SK-N-SH (cell line): ENCODE results near the gene PSD. TPM values are rescaled to one million over a fixed set of nuclear protein-coding genes. Genes with fewer than 3 reads are reported as not detected.

Source experiments
- CTCF ChIA-PET: fragments of 300-600, 350-600 bp; formaldehyde crosslinking; extraction: SDS; loops from one replicate; lab custom pipeline; 2021; lab: Yijun Ruan, JAX
- POLR2A ChIA-PET: fragments of 350-600 bp; sonication (Branson Sonifier 250); formaldehyde crosslinking; extraction: SDS; loops from one replicate; lab custom pipeline; 2020; ENCODE audit warnings: antibody characterized with exemption, inconsistent platforms; lab: Yijun Ruan, JAX
- DNase-seq: peaks from one replicate; pipeline ENCODE4 v3.0.0; 2012
- H2AFZ ChIP-seq: fragments of 200-600 bp; sonication (generic); 2 replicates; pipeline ENCODE4 v1.8.1; 2016; ENCODE audit warnings: antibody characterized with exemption, mild to moderate bottlenecking, low read depth
- H3F3A ChIP-seq: fragments of 200-600 bp; sonication (generic); replicated peaks from 2 replicates; pipeline ENCODE3; 2016; ENCODE audit warnings: antibody characterized with exemption, mild to moderate bottlenecking; ENCODE audit not compliant: insufficient read depth
- H3K27ac ChIP-seq, 2 experiments: fragments of 200-500 bp in 1 of 2; fragments of 200-600 bp in 1 of 2; sonication (Bioruptor generic) in 1 of 2; sonication (generic), shearing (Covaris generic) in 1 of 2; 2 replicates each; pipeline versions ENCODE4 v1.5.1 to v1.6.1; 2014 to 2016; ENCODE audit warnings: low read depth in 2 of 2, inconsistent platforms in 1 of 2, low read length in 1 of 2, mild to moderate bottlenecking in 1 of 2, mixed read lengths in 1 of 2
- H3K27me3 ChIP-seq: fragments of 200-600 bp; sonication (generic), shearing (Covaris generic); 2 replicates; pipeline ENCODE4 v1.6.1; 2016; ENCODE audit warnings: mixed run types; ENCODE audit not compliant: insufficient read depth
- H3K36me3 ChIP-seq, 2 experiments: fragments of 200-500 bp in 1 of 2; fragments of 200-600 bp in 1 of 2; sonication (Bioruptor generic) in 1 of 2; sonication (generic) in 1 of 2; replicated peaks in 1 of 2; 2 replicates each; pipeline versions ENCODE3 to v1.5.1; 2014 to 2016; ENCODE audit warnings: low read length in 1 of 2, mild to moderate bottlenecking in 1 of 2; ENCODE audit not compliant: insufficient read depth in 2 of 2, control insufficient read depth in 1 of 2
- H3K4me1 ChIP-seq, 2 experiments: fragments of 200-500 bp in 1 of 2; fragments of 200-600 bp in 1 of 2; sonication (Bioruptor generic) in 1 of 2; sonication (generic), shearing (Covaris generic) in 1 of 2; 2 replicates each; pipeline versions ENCODE4 v1.5.1 to v1.6.1; 2014 to 2016; ENCODE audit warnings: low read depth in 1 of 2, low read length in 1 of 2, mixed run types in 1 of 2; ENCODE audit not compliant: insufficient read depth in 2 of 2, control insufficient read depth in 1 of 2
- H3K4me2 ChIP-seq: fragments of 200-600 bp; sonication (generic), shearing (Covaris generic); 2 replicates; pipeline ENCODE4 v1.6.1; 2017; ENCODE audit warnings: mixed run types
- H3K4me3 ChIP-seq, 2 experiments: fragments of 200-500 bp in 1 of 2; fragments of 200-600 bp in 1 of 2; sonication (Bioruptor generic) in 1 of 2; sonication (generic), shearing (Covaris generic) in 1 of 2; 2 replicates each; pipeline versions ENCODE4 v1.5.1 to v1.8.1; 2014 to 2016; ENCODE audit warnings: low read depth in 2 of 2, inconsistent platforms in 1 of 2, low read length in 1 of 2, mild to moderate bottlenecking in 1 of 2, mixed read lengths in 1 of 2, moderate library complexity in 1 of 2
- H3K79me2 ChIP-seq: fragments of 200-600 bp; sonication (generic); 2 replicates; pipeline ENCODE4 v1.8.1; 2017; ENCODE audit warnings: mild to moderate bottlenecking; ENCODE audit not compliant: insufficient read depth
- H3K9ac ChIP-seq: fragments of 200-600 bp; sonication (generic); 2 replicates; pipeline ENCODE4 v1.6.1; 2017; ENCODE audit warnings: mixed run types
- H3K9me2 ChIP-seq: fragments of 200-600 bp; sonication (generic); 2 replicates; pipeline ENCODE4 v1.6.1; 2017; ENCODE audit warnings: mixed run types
- H3K9me3 ChIP-seq: fragments of 200-600 bp; sonication (generic); 2 replicates; pipeline ENCODE4 v1.6.1; 2017; ENCODE audit warnings: mixed run types, mild to moderate bottlenecking, moderate library complexity
- H4K20me1 ChIP-seq: fragments of 200-600 bp; sonication (generic); 2 replicates; pipeline ENCODE4 v1.6.1; 2017; ENCODE audit warnings: mild to moderate bottlenecking, mixed run types; ENCODE audit not compliant: insufficient read depth
- CHD2 ChIP-seq: fragments of 150-350 bp; IDR thresholded peaks from 2 replicates; pipeline ENCODE4 v1.6.1; 2018; ENCODE audit warnings: low read length; ENCODE audit not compliant: partially characterized antibody
- FOXJ3 ChIP-seq: sonication (generic); formaldehyde crosslinking; IDR thresholded peaks from 2 replicates; pipeline ENCODE4 v1.5.1; 2020; ENCODE audit warnings: mild to moderate bottlenecking, missing genetic modification reagents
- FOXM1 ChIP-seq: IDR thresholded peaks from 2 replicates; pipeline ENCODE4 v1.4.0; 2012; ENCODE audit warnings: low read depth, mild to moderate bottlenecking
- GABPA ChIP-seq: IDR thresholded peaks from 2 replicates; pipeline ENCODE4 v1.4.0; 2012; ENCODE audit warnings: low read depth, mild to moderate bottlenecking
- GATA2 ChIP-seq: sonication (generic); formaldehyde crosslinking; IDR thresholded peaks from 2 replicates; pipeline ENCODE4 v1.5.0; 2020; ENCODE audit warnings: mild to moderate bottlenecking, missing genetic modification reagents
- MEF2A ChIP-seq: IDR thresholded peaks from 2 replicates; pipeline ENCODE4 v1.4.0; 2012; ENCODE audit warnings: low read depth, borderline replicate concordance
- NFIC ChIP-seq: IDR thresholded peaks from 2 replicates; pipeline ENCODE4 v1.4.0; 2012; ENCODE audit warnings: borderline replicate concordance
- NRF1 ChIP-seq: IDR thresholded peaks from 2 replicates; pipeline ENCODE4 v1.6.1; 2012; ENCODE audit warnings: low read depth, mild to moderate bottlenecking, low read length
- POLR2AphosphoS5 ChIP-seq: IDR thresholded peaks from 2 replicates; pipeline ENCODE4 v1.6.1; 2012; ENCODE audit warnings: low read depth, low read length
- RCOR1 ChIP-seq: fragments of 150-350 bp; IDR thresholded peaks from 2 replicates; pipeline ENCODE4 v1.6.1; 2017; ENCODE audit warnings: antibody characterized with exemption, low read length
- REST ChIP-seq: IDR thresholded peaks from 2 replicates; pipeline ENCODE4 v1.6.1; 2012; ENCODE audit warnings: mild to moderate bottlenecking, low read depth, low read length, moderate library complexity
- RFX5 ChIP-seq: IDR thresholded peaks from 2 replicates; pipeline ENCODE4 v1.6.1; 2012; ENCODE audit warnings: mild to moderate bottlenecking, improper control_type of control experiment, low read length
- SMC3 ChIP-seq: IDR thresholded peaks from 2 replicates; pipeline ENCODE4 v1.6.1; 2012; ENCODE audit warnings: low read depth, low read length, improper control_type of control experiment
- TAF1 ChIP-seq: IDR thresholded peaks from 2 replicates; pipeline ENCODE4 v1.6.1; 2012; ENCODE audit warnings: low read depth, mild to moderate bottlenecking, low read length, moderate library complexity, borderline replicate concordance
- TCF12 ChIP-seq: IDR thresholded peaks from 2 replicates; pipeline ENCODE4 v1.4.0; 2012
- TEAD4 ChIP-seq: IDR thresholded peaks from 2 replicates; pipeline ENCODE4 v1.4.0; 2012; ENCODE audit warnings: mild to moderate bottlenecking, borderline replicate concordance; ENCODE audit not compliant: insufficient read depth
- YY1 ChIP-seq: IDR thresholded peaks from 2 replicates; pipeline ENCODE4 v1.4.0; 2012; ENCODE audit warnings: low read depth, mild to moderate bottlenecking
- WGBS: methylation state at CpG from one replicate; pipeline ENCODE4 v1.1.6; 2017; ENCODE audit warnings: low lambda C conversion rate; 5-methylcytosine and 5-hydroxymethylcytosine counted together
- polyA plus RNA-seq, 3 experiments: library from polyadenylated mRNA; depleted of rRNA; stranded (reverse); fragments of >200 nt; gene quantifications; 2 replicates each; pipeline ENCODE4 v1.2.3, GENCODE V29; 2012
- TF ChIP-seq, protein P1 (sequence below): fragments of 150-350 bp; IDR thresholded peaks from 2 replicates; pipeline ENCODE4 v1.6.1; 2016; ENCODE audit warnings: mild to moderate bottlenecking, low read depth, low read length
- TF ChIP-seq, protein P2 (sequence below): IDR thresholded peaks from 2 replicates; pipeline ENCODE4 v1.4.0; 2012; ENCODE audit warnings: low read depth, borderline replicate concordance

Gene PSD
- polyA plus RNA-seq, 1 of the 3 experiments (the other 2 are of a cell fraction) = 0.97 TPM

- Histone ChIP-seq H3K27me3 (no peaks in the 10 kb centered on the region), H3K4me1 (peaks cover 0 to 17% of the 10 kb centered on the region in 2 experiments; a peak in 1 of 4 replicates), H3K4me3 (no peak overlapping the region), H3K9me2 (no peaks in the 10 kb centered on the region), H3K4me2 (no peak overlapping the region), H3F3A (no peaks in the 10 kb centered on the region), H3K27ac (no peak overlapping the region), H3K9ac (no peak overlapping the region), H4K20me1 (no peaks in the 10 kb centered on the region), H3K79me2 (no peaks in the 10 kb centered on the region), H2AFZ (no peak overlapping the region), H3K9me3 (no peaks in the 10 kb centered on the region), H3K36me3 (no peaks in the 10 kb centered on the region)
- no peak for DNase-seq
- TF ChIP-seq TCF12 (no peak), YY1 (no peak), NRF1 (no peak), RFX5 (no peak), TEAD4 (no peak), SMC3 (no peak), GATA2 (CRISPR knock-in tag) (no peak), REST (no peak), FOXM1 (no peak)
- TF ChIP-seq, protein P1, sequence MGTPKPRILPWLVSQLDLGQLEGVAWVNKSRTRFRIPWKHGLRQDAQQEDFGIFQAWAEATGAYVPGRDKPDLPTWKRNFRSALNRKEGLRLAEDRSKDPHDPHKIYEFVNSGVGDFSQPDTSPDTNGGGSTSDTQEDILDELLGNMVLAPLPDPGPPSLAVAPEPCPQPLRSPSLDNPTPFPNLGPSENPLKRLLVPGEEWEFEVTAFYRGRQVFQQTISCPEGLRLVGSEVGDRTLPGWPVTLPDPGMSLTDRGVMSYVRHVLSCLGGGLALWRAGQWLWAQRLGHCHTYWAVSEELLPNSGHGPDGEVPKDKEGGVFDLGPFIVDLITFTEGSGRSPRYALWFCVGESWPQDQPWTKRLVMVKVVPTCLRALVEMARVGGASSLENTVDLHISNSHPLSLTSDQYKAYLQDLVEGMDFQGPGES = no peak
- TF ChIP-seq, protein P2, sequence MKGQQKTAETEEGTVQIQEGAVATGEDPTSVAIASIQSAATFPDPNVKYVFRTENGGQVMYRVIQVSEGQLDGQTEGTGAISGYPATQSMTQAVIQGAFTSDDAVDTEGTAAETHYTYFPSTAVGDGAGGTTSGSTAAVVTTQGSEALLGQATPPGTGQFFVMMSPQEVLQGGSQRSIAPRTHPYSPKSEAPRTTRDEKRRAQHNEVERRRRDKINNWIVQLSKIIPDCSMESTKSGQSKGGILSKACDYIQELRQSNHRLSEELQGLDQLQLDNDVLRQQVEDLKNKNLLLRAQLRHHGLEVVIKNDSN = no peak
- ChIA-PET CTCF (interaction anchor here (1.1 to 16.5 kb wide), 6 partner anchors 8 to 177 kb away, joined by 3 to 359 read pairs (median 22); partner anchors contain the start of genes FBXL15, NFKB2 and PSD), POLR2A (interaction anchor here (1.1 kb wide), 1 partner anchor 17 kb away, joined by 4 read pairs; no protein-coding TSS in a partner anchor)
- 70% methylated on average over 2 of the region's 2 CpGs for WGBS
Measured at GRCh38 chr10:102406815-102407214, 11.8 kb downstream of the PSD start.

- Histone ChIP-seq H3K27ac (no peak overlapping the region), H3K9me2 (no peaks in the 10 kb centered on the region), H4K20me1 (no peaks in the 10 kb centered on the region), H3K9me3 (no peaks in the 10 kb centered on the region), H3K27me3 (no peaks in the 10 kb centered on the region), H3K9ac (no peak overlapping the region), H3K4me1 (peaks cover 0 to 17% of the 10 kb centered on the region in 2 experiments; a peak in 1 of 4 replicates), H3K4me3 (no peak overlapping the region), H3K36me3 (no peaks in the 10 kb centered on the region), H3K79me2 (no peaks in the 10 kb centered on the region), H3K4me2 (no peak overlapping the region), H3F3A (no peaks in the 10 kb centered on the region), H2AFZ (no peak overlapping the region)
- ChIA-PET POLR2A (interaction anchor here (1.0 kb wide), 1 partner anchor 15 kb away, joined by 3 read pairs; the partner anchor contains the start of gene FBXL15), CTCF (interaction anchor here (1.2 to 16.5 kb wide), 9 partner anchors 12 to 178 kb away, joined by 3 to 359 read pairs (median 11); partner anchors contain the start of genes FBXL15, NFKB2 and PSD)
- TF ChIP-seq MEF2A (no peak), FOXJ3 (CRISPR knock-in tag) (no peak), TAF1 (no peak), RCOR1 (no peak), NFIC (no peak), NRF1 (no peak), CHD2 (no peak), GABPA (no peak), POLR2AphosphoS5 (no peak), REST (no peak)
- WGBS = 70% methylated on average over 4 of the region's 6 CpGs
- DNase-seq = no peak
Measured at GRCh38 chr10:102405632-102406031, 13.0 kb downstream of the PSD start.
